ENCODE measurements around the gene SLC25A38. TPM values are rescaled to one million over a fixed set of nuclear protein-coding genes. Genes with fewer than 3 reads are reported as not detected.

Gene SLC25A38, protein sequence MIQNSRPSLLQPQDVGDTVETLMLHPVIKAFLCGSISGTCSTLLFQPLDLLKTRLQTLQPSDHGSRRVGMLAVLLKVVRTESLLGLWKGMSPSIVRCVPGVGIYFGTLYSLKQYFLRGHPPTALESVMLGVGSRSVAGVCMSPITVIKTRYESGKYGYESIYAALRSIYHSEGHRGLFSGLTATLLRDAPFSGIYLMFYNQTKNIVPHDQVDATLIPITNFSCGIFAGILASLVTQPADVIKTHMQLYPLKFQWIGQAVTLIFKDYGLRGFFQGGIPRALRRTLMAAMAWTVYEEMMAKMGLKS
- total RNA-seq: 10 to 100 TPM; 18.8 to 25.7 (median 22.8) TPM

DNA sequence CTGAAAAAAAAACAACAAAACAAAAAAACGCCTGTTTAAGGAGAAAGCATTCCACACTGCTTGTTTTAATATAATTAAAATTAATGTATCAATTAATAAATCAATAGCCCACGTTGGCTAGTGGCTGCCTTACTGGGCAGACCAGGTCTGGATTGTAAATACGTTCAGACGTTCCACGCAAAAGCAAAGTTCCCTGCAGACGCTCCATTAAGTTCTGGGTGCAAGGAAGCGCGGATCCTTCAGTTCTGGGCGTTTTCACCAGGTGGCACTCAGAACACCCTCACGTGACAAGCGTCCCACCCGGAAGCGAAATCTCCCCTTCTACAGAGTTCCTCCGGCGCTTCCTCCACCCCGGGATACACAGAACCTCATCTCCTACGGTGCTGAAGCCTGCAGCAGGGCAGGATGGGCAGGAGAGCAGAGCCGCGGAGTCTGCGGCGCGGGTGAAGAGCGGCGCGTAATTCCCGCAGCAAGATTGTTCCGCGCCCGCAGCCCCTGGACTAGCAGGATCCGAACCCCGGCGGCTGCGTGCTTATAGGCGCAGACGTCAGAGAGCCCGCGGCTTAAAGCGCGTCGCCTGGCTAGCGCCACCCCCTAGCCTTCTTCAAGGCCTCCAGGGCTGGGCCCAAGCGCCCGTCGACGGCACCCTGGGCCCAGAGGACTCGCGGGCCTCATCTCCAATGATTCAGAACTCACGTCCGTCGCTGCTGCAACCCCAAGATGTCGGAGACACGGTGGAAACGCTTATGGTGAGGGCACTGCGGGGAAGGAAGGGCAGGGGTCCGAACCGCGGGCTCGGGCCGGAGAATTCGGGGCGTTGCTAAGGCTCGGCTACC is at the start of gene SLC25A38:
Gene SLC25A38, plus strand, starts transcription at position 326 of the 836 bp plus-strand sequence. Its CDS starts 355 bp downstream, at position 681.
- peak; percentile 46 for DNase-seq (ENCODE audit: low spot score)
- ATAC-seq (ENCODE audit: low FRiP score): peak; percentile 84
- TF ChIP-seq, protein P1, sequence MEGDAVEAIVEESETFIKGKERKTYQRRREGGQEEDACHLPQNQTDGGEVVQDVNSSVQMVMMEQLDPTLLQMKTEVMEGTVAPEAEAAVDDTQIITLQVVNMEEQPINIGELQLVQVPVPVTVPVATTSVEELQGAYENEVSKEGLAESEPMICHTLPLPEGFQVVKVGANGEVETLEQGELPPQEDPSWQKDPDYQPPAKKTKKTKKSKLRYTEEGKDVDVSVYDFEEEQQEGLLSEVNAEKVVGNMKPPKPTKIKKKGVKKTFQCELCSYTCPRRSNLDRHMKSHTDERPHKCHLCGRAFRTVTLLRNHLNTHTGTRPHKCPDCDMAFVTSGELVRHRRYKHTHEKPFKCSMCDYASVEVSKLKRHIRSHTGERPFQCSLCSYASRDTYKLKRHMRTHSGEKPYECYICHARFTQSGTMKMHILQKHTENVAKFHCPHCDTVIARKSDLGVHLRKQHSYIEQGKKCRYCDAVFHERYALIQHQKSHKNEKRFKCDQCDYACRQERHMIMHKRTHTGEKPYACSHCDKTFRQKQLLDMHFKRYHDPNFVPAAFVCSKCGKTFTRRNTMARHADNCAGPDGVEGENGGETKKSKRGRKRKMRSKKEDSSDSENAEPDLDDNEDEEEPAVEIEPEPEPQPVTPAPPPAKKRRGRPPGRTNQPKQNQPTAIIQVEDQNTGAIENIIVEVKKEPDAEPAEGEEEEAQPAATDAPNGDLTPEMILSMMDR (IDR thresholded peaks at IDR 0.05): no peak

DNA sequence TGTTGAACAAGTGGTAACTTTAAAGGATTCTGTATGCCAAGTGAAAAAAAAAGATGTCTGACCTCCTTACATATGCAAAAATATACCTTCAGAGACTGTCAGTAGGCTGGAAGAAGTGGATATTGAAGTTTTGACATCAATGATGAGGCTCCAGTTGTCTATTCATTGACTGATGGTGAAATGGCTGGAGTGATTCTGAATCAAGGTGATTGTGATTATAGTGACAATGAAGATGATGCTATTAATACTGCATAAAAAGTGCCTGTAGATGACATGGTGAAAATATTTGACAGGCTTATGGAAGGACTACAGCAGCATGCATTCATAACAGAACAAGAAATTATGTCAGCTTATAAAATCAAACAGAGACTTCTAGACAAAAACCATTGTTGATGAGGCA is 49.6 kb upstream of the SLC25A38 start:
- DNase-seq (ENCODE audit: low spot score) (no peak), ATAC-seq (ENCODE audit: low FRiP score) (no peak)
- TF ChIP-seq, protein P1 (IDR thresholded peaks at IDR 0.05): no peak

DNA sequence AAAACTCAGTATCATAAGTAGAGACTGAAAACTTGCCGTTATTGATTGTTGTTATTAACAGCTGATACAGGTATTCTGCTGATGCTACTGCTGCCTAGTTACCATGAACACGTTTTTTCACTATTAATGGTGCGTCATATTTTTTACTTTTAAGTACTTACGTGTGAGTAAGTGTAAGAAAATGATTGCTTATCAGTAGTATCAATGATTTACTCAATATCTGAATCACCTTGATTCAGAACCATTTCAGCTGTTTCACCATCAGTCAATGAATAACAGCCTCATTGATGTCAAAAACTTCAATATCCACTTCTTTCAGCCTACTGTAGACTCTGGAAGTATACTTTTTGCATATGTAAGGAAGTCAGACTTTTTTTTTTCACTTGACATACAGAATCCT is 49.0 kb upstream of the SLC25A38 start:
- TF ChIP-seq, protein P1 (IDR thresholded peaks at IDR 0.05): no peak
- ATAC-seq (ENCODE audit: low FRiP score): no peak
- no peak for DNase-seq (ENCODE audit: low spot score)

DNA sequence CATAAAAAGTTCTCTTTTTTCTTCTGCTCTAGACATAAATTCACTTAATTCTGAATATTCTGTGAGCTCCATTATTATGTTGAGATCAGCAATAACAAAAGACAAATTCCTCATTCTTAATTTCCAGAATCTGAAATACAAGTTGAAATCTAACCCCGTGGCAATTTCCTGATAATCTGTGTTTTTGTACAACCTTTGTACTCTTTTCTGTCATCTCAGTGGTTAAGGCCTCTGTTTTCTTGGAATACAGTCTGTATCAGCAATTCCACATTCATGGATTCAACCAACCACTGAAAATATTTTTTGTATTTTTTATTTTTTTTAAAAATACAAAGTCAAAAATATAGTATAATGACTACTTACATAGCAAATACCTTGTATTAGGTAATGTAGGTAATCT is 45.0 kb upstream of the SLC25A38 start:
- DNase-seq (ENCODE audit: low spot score): no peak
- TF ChIP-seq, protein P1 (IDR thresholded peaks at IDR 0.05): no peak
- no peak for ATAC-seq (ENCODE audit: low FRiP score)

- no peak for DNase-seq (ENCODE audit: low spot score)
- ATAC-seq (ENCODE audit: low FRiP score): no peak
- TF ChIP-seq, protein P1 (IDR thresholded peaks at IDR 0.05): no peak
These were observed 44.1 kb upstream of the SLC25A38 start for GRCh38 chr3:39339086-39339485.

- TF ChIP-seq, protein P1 (IDR thresholded peaks at IDR 0.05): no peak
- ATAC-seq (ENCODE audit: low FRiP score) (no peak), DNase-seq (ENCODE audit: low spot score) (no peak)
These were observed 40.0 kb upstream of the SLC25A38 start for GRCh38 chr3:39343076-39343717.

Data from omental fat pad (tissue), 4 donors.